ENCODE measurements around the gene HJURP. TPM values are rescaled to one million over a fixed set of nuclear protein-coding genes. Genes with fewer than 3 reads are reported as not detected.

Gene HJURP
- total RNA-seq, 4 donors from 2014 or later, result 0.22 to 0.60 TPM; not detected in 2

- no peaks in the 10 kb centered on the region for H3K4me1 ChIP-seq
- 84 to 91% methylated on average over 8 to 15 of the region's 21 CpGs for WGBS, 2 donors
- no peak overlapping the region for H3K27ac ChIP-seq
- DNase-seq (ENCODE audit: low spot score in 2 of 2), result no peak
- H3K4me3 ChIP-seq, result no peak overlapping the region
- H3K36me3 ChIP-seq, result no peaks in the 10 kb centered on the region
- H3K27me3 ChIP-seq, result no peaks in the 10 kb centered on the region
- TF ChIP-seq CTCF (IDR thresholded peaks at IDR 0.05) (no peak), EP300 (IDR thresholded peaks at IDR 0.05) (no peak), POLR2A (IDR thresholded peaks at IDR 0.05) (no peak)
- no peaks in the 10 kb centered on the region for H3K9me3 ChIP-seq
Observed at GRCh38 chr2:233822101-233822771, 32.1 kb downstream of the HJURP start.

GRCh38 chr2:233821709-233822100 is 32.6 kb downstream of the HJURP start:
- Histone ChIP-seq H3K27ac (no peak overlapping the region), H3K36me3 (no peaks in the 10 kb centered on the region), H3K4me3 (no peak overlapping the region), H3K9me3 (no peaks in the 10 kb centered on the region), H3K4me1 (no peaks in the 10 kb centered on the region), H3K27me3 (no peaks in the 10 kb centered on the region)
- 86 to 95% methylated on average over 6 to 7 of the region's 8 CpGs for WGBS, 2 donors
- TF ChIP-seq CTCF (IDR thresholded peaks at IDR 0.05) (no peak), EP300 (IDR thresholded peaks at IDR 0.05) (no peak), POLR2A (IDR thresholded peaks at IDR 0.05) (no peak)
- DNase-seq (ENCODE audit: low spot score in 2 of 2), result no peak

GRCh38 chr2:233821196-233821595 is 33.1 kb downstream of the HJURP start:
- Histone ChIP-seq H3K4me1 (no peaks in the 10 kb centered on the region), H3K36me3 (no peaks in the 10 kb centered on the region), H3K9me3 (no peaks in the 10 kb centered on the region), H3K27ac (no peak overlapping the region), H3K4me3 (no peak overlapping the region), H3K27me3 (no peaks in the 10 kb centered on the region)
- WGBS, 2 donors, result 75 to 84% methylated on average over 3 of the region's 3 CpGs
- TF ChIP-seq POLR2A (IDR thresholded peaks at IDR 0.05), result no peak
- no peak for TF ChIP-seq CTCF (IDR thresholded peaks at IDR 0.05)
- TF ChIP-seq EP300 (IDR thresholded peaks at IDR 0.05), result no peak
- DNase-seq (ENCODE audit: low spot score in 2 of 2), result no peak

GRCh38 chr2:233820774-233821105 is 33.6 kb downstream of the HJURP start:
- H3K4me3 ChIP-seq, result no peak overlapping the region
- TF ChIP-seq EP300 (IDR thresholded peaks at IDR 0.05), result no peak
- TF ChIP-seq POLR2A (IDR thresholded peaks at IDR 0.05), result no peak
- no peak for DNase-seq (ENCODE audit: low spot score in 2 of 2)
- H3K27ac ChIP-seq, result no peak overlapping the region
- no peaks in the 10 kb centered on the region for H3K36me3 ChIP-seq
- WGBS, 2 donors, result 78 to 80% methylated on average over 6 of the region's 6 CpGs
- no peaks in the 10 kb centered on the region for H3K4me1 ChIP-seq
- H3K27me3 ChIP-seq, result no peaks in the 10 kb centered on the region
- no peaks in the 10 kb centered on the region for H3K9me3 ChIP-seq

GRCh38 chr2:233819884-233820773 is 34.2 kb downstream of the HJURP start:
- TF ChIP-seq EP300 (IDR thresholded peaks at IDR 0.05) (no peak), POLR2A (IDR thresholded peaks at IDR 0.05) (no peak), CTCF (IDR thresholded peaks at IDR 0.05) (no peak)
- no peak for DNase-seq (ENCODE audit: low spot score in 2 of 2)

More at GRCh38 chr2:233819884-233820773, 34.2 kb downstream of the HJURP start:
- Histone ChIP-seq H3K36me3 (no peaks in the 10 kb centered on the region), H3K9me3 (no peaks in the 10 kb centered on the region), H3K4me1 (no peaks in the 10 kb centered on the region), H3K27me3 (no peaks in the 10 kb centered on the region), H3K27ac (no peak overlapping the region), H3K4me3 (no peak overlapping the region)
- WGBS, 2 donors, result 80 to 83% methylated on average over 11 to 15 of the region's 18 CpGs
